Activated CD8-positive, alpha-beta memory T cell treated with anti-CD3 and anti-CD28 coated beads, Interleukin-2, amount 50 U/mL, for 1 hour (primary cell): Measurements from ENCODE around the gene DGKH.
"Not testable (repeated sequence)": the region's sequence is repeated elsewhere in the genome, so short reads cannot be mapped to it uniquely, and the experiment has no call there.

Experiments
- DNase-seq: peaks from one replicate; pipeline ENCODE4 v3.0.0-alpha.2; 2020; ENCODE audit errors: extremely low read depth

Gene DGKH

GRCh38 chr13:42071672-42072419, 23.4 kb downstream of the DGKH start:
- no peak for DNase-seq

DNA sequence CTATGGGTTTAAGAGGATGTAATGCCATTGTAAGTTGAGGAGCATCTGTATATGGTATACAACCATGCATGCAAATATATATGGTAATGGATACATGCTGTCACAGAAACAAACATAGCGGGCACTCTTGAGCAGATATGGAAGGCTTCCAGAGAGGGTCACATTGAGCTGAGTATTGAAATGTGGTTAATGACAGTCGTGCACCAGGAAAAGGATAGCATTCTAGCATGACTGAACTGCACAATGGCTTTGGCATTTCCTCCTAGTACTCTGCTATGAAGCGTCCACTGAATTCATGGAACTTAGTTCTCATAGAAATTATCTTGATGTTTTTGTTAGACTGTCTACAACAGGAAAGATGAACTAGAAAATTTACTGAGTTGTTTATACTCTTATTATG, 25.2 kb downstream of the DGKH start:
- DNase-seq = no peak

DNA sequence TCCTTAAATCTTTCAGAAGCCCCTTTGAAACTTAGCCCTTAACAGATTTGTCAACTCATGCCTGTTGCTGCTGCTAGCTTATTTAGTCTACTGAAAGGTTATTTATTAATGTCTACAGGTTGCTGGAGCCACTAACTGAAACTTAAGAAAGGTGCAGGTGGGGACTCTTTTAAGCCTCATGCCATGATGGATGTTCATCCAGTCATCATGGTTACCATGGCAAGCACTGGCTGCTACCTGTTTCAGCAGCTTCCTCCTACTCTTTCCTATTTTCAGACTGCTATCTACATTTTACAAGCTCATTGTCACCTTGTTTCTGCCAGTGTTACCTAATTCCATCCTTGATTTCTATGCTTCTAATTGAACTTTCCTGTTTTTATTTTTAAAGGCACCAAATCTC, 27.1 kb downstream of the DGKH start:
- DNase-seq = no peak

DNA sequence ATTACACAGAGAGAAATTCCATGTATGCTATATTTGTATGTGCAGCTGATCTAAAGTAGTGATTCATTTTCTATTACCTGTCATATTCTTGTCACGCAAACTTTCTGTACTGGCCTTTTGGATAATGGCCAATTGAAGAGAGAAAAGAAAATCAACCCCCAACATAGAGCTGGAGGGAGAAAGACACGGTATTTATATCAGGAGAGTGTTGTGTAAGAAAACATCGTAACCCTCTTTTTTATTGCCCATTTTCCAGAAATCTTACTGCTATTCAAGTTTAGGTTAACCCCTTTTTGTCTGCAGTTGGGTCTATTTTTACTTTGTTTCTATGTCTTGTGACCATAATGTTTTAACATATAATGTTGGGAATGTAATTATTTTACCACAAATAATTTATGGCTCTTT, 27.9 kb downstream of the DGKH start:
- no peak for DNase-seq

- no peak for DNase-seq
These were observed 29.8 kb downstream of the DGKH start for GRCh38 chr13:42078128-42078808.

- DNase-seq = no peak
These were observed 34.8 kb downstream of the DGKH start for GRCh38 chr13:42083138-42083770.

DNA sequence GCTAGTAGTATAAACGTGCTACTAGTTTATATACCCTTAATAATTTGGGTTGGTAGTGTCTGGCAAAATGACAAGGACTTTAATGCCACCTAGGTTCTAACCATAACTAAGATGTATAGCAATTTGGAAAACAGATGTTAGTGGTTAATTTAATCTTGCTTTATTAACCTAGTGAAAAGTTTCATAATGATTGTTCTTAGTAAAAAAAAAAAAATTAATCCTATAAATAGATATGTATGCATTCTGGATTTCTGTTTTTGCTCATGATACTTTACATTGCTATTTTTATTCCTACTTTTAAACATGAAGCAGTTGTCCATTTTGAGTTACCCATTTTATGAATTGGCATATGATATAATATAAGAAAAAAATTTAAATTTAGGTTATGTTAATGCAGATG, 36.3 kb downstream of the DGKH start:
- no peak for DNase-seq

GRCh38 chr13:42086582-42086981, 38.1 kb downstream of the DGKH start:
- DNase-seq = no peak

GRCh38 chr13:42094516-42095040, 46.1 kb downstream of the DGKH start:
- DNase-seq = no peak

- not testable (repeated sequence) for DNase-seq
These were observed 47.8 kb downstream of the DGKH start for GRCh38 chr13:42096222-42096621.

DNA sequence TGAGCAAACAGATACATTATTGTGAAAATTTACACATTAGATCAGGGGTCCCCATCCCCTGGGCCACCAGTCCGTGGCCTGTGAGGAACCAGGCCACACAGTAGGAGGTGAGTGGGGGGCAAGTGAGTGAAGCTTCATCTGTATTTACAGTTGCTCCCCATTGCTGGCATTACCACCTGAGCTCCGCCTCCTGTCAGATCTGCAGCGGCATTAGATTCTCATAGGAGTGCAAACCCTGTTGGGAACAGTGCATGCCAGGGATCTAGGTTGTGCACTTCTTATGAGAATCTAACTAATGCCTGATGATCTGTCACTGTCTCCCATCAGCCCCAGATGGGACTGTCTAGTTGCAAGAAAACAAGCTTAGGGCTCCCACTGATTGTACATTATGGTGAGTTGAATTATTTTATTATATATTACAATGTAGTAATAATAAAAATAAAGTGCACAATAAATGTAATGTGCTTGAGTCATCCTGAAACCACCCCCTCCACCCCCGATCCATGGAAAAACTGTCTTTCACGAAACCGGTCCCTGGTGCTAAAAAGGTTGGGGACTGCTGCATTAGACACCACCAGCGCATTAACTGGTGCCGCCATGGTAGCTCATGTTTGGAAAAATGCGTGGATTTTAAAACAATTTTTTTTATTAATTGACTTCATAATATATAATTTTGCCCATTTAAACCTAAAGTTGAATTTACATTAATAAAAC, 51.7 kb downstream of the DGKH start:
- DNase-seq = no peak

- no peak for DNase-seq
These were observed 52.5 kb downstream of the DGKH start for GRCh38 chr13:42100960-42101359.

GRCh38 chr13:42101821-42102585, 53.6 kb downstream of the DGKH start:
- no peak for DNase-seq

GRCh38 chr13:42102961-42103865, 54.8 kb downstream of the DGKH start:
- no peak for DNase-seq

GRCh38 chr13:42106998-42107397, 58.5 kb downstream of the DGKH start:
- no peak for DNase-seq

DNA sequence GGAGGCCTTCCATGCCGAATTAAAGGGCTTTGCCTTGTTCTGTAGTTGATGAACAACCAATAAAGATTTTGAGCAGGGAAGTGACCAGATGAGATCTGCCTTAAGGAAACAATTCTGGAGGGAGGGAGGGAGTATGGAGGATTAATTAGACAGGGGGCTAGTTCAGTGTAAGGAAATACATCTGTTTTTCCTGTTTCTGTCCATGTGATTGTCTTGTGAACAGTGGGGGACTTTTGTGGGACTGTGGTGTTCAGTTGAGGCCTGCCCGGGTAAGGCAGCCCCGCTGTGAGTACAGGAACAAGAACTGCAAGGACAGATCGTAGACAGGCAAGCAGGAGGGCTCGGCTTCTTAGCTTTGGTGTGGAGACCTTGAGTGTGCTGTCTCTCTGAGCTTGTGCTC, 59.0 kb downstream of the DGKH start:
- DNase-seq = no peak

GRCh38 chr13:42108217-42108616, 59.8 kb downstream of the DGKH start:
- no peak for DNase-seq

- DNase-seq = no peak
These were observed 61.5 kb downstream of the DGKH start for GRCh38 chr13:42109957-42110356.

DNA sequence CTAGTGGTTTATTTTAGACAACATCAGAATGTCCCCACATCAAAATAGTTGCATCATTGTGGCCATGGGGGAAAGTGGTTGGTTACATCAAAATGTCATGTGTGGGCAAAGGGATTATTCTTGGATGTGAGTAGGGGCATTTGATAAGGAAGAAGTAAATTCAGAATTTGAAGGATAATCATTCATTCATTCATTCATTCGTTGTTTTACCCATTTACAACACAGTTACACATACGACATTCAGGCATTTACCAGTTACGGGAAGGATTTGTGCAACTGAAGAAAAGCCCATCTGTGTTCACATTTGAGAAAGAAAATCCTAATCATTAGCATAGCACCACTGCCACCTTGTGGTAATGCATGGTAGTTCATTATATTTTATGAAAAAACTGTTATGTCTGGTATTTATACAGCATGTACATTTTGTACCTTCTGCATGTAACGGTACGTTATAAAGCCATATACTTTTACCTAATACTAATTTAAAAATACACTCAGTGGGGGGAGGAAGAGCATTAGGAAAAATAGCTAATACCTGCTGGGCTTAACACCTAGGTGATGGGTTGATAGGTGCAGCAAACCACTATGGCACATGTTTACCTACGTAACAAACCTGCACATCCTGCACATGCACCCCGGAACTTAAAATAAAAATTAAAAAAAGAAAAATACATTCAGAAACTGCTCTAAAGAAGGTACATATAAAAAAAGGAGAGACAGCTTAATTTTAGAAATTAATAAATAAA, 62.1 kb downstream of the DGKH start:
- peak; percentile 13 for DNase-seq

- no peak for DNase-seq
These were observed 64.4 kb downstream of the DGKH start for GRCh38 chr13:42112864-42113263.
